Hepatic stellate cell (primary cell): ENCODE data around the gene LTBP4.
"Not testable (repeated sequence)": the region's sequence is repeated elsewhere in the genome, so short reads cannot be mapped to it uniquely, and the experiment has no call there.

Experiments used
- DNase-seq: peaks from one replicate; pipeline ENCODE4 v3.0.0; 2011; ENCODE audit warnings: low spot score

LTBP4 gene

DNA sequence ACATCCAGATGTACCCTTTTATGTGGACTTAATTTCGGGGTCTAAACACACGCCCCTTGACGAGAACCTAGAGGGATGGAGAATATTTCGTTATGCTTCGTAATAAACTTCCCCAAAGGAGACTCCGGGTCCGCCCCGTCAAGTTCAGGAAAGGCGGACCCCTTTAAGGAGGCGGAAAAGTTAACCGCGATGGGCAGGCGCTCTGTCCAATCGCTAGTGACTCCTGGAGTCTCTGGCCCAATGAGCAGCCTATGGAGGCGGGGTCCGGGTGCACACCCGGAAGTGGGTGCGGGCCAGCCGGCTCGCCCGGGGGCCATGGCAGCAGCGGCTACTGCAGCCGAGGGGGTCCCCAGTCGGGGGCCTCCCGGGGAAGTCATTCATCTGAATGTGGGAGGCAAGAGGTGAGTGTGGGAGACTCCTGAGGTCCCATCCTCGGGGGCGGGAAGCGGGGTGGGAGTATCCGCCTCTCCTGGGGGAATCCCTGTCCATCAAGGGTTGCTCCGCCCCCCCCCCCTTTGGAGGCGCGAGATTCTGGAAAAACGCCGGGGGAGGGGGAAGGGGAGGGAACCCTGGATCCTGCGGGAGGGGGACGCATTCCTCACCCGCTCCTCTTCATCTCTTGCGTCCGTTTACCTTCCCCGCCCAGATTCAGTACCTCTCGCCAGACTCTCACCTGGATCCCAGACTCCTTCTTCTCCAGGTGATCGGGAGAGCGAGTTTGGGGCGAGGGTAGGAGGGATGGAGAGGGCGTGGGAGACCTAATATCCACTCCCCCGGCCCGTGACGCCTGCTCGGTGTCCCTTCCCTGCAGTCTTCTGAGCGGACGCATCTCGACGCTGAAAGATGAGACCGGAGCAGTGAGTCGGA is 24.4 kb upstream of the LTBP4 start, which contains the start of gene SHKBP1:
Gene SHKBP1, plus strand, starts transcription at position 289 of the 867 bp plus-strand sequence. Its CDS starts 27 bp downstream, at position 316.
- DNase-seq = peak; percentile 100

DNA sequence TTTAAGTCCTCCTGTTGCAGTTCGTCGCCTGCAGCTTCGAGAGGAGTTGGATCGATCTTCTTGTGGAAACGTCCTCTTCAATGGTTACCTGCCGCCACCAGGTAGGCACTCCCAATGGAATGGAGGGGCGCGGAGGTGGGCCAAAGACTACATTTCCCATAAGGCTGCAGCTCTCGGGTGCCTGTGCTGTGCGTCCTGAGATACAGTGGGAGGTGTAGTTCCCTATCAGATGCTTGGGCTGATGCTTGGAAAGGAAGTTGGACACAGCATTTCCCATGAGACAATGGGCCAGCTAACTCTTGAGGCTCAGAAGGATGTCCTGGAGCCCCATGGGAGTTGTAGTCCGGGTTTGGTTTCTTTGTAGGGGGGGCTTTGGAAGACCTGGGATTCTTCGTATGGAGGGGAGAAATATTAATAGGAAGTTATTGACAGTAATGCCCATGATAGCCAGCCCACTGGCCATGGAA is 22.7 kb upstream of the LTBP4 start:
- no peak for DNase-seq

- DNase-seq = no peak
Observed at GRCh38 chr19:40580619-40581018, 20.6 kb upstream of the LTBP4 start.

DNA sequence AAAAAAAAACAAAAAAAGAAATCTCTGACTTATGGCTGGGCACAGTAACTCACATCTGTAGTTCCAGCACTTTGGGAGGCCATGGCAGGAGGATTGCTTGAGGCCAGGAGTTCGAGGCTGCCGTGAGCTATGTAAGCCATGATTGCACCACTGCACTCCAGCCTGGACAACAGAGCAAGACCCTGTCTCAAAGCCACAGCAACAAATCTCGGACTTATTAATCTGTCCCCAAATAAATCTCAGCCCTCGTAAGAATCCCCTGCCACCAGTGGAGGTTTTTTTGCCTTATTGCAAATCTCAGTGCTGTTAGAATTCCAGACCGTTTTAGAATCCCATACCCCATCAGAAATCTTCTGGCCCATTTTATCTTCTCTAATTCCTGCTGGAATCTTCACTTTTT is 19.6 kb upstream of the LTBP4 start:
- DNase-seq = no peak

GRCh38 chr19:40582467-40582866 is 18.7 kb upstream of the LTBP4 start:
- no peak for DNase-seq

DNA sequence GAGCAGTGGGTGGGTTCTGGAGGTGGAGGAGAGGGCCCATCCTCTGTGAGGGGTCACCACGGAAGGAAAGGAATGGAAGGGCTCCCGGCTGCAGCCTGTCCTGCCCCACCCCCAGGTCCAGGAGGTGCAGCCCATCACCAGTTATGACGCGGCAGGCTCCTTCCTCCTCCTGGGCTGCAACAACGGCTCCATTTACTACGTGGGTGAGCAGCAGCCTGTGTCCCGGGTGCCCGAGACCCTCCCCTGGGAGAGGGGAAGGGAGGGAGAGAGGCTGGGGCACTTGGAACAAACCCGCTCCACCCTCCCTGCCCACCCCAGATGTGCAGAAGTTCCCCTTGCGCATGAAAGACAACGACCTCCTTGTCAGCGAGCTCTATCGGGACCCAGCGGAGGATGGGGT is 17.9 kb upstream of the LTBP4 start:
- no peak for DNase-seq

DNA sequence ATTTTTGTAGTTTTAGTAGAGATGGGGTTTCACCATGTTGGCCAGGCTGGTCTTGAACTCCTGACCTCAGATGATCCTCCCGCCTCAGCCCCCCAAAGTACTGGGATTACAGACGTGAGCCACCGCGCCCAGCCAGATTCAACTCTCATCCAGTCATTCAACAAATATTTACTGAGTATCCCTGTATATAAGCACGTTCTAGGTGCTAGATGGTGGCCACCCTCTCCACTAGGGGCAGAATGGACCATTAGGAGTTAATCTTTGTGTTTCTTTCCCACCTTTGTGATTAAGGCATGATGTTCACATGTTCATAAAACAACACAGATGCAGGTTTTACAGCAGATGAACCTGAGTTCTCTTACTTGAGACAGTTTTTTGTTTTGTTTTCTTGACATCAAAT is 17.2 kb upstream of the LTBP4 start:
- DNase-seq = no peak

DNA sequence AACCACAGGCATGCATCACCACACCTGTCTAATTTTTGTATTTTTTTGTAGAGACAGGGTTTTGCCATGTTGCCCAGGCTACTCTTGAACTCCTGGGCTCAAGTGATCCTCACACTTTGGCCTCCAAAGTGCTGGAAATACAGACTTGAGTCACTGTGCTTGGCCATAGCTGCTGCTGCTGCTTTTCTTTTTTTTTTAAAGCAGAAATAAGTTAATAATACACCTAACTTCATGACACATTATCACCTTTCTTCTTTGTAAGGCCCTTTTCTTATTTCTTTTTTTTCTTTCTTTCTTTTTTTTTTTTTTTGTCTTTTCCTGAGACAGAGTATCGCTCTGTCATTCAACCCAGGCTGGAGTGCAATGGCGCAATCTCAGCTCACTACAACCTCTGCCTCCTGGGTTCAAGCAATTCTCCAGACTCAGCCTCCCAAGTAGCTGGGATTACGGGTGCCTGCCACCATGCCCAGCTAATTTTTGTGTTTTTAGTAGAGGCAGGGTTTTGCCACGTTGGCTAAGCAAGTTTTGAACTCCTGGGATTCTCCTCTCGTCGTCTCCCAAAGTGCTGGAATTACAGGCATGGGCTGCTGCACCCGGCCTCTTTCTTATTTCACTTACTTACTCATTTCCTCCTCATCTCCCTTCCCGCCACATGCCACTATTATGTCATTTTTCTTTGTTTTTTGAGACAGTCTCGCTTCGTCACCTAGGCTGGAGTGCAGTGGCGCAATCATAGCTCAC is 15.8 kb upstream of the LTBP4 start:
- DNase-seq = no peak

DNA sequence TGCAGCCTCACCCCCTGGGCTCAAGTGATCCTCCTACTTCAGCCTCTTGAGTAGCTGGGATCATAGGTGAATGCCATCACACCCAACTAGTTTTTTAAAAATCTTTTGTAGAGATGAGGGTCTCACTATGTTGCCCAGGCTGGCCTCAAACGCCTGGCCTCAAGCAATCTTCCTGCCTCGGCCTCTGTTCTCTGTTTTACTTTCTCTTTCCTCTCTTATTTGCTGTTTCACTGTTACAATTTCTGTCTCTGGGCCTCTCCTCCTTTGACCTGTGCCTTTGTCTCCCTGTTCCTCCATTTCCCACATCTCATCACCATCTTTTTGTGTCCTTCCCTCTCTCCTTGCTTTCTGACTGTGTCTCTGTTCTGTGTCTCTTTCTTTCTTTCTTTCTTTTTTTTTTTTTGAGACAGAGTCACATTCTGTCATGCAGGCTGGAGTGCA is 15.2 kb upstream of the LTBP4 start:
- DNase-seq = no peak

- DNase-seq = no peak
Observed at GRCh38 chr19:40586611-40587010, 14.6 kb upstream of the LTBP4 start.

GRCh38 chr19:40588110-40588854 is 12.9 kb upstream of the LTBP4 start:
- DNase-seq = no peak

GRCh38 chr19:40588926-40589569 is 12.1 kb upstream of the LTBP4 start:
- DNase-seq = no peak

DNA sequence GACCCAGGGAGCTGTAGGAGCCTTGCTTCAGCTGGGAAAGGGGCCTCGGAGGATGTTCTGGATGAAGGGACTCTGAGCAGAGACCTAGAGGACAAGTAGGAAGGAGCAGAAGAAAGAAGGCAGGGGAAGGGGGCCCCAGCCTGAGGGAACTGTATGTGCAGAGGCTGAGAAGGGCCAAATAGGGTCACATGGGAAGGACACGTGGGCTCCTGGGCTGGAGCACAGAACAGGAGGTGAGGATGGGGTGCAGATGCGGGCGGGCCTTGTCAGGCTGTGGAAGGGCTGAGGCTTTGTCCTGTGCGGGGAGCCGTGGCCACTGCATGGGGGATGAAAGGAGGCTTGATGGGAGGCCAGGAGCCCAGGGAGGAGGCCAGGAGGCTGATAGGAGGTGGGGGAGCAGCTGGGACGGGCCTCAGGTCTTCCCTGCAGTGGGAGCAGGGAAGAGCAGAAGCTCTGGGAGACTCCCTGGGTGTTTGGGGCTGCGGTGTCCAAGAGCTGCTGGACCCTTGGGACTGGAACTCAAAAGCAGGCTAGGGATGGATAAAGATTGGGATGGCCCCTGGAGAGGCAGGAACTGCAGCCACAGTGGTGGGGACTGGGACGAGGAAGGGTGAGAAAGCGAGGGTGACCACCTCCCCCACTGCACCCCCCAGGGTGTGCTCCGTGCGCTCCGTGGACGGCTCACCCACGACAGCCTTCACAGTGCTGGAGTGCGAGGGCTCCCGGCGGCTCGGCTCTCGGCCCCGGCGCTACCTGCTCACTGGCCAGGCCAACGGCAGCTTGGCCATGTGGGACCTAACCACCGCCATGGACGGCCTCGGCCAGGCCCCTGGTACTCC is 11.4 kb upstream of the LTBP4 start:
- DNase-seq = no peak

- no peak for DNase-seq
Observed at GRCh38 chr19:40590464-40591265, 10.5 kb upstream of the LTBP4 start.

DNA sequence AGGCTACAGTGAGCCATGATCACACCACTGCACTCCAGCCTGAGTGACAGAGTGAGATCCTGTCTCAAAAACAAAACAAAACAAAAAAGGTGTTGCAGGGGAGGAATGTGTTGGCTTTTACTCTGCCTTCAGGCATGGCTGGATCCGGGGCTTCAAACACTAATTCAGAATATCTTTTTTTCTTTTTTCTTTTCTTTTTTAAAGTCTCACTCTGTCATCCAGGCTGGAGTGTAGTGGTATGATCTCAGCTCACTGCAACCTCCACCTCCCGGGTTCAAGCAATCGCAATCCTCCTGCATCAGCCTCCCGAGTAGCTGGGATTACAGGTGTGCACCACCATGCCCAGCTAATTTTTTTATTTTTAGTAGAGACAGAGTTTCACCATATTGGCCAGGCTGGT is 9.4 kb upstream of the LTBP4 start:
- not testable (repeated sequence) for DNase-seq

DNA sequence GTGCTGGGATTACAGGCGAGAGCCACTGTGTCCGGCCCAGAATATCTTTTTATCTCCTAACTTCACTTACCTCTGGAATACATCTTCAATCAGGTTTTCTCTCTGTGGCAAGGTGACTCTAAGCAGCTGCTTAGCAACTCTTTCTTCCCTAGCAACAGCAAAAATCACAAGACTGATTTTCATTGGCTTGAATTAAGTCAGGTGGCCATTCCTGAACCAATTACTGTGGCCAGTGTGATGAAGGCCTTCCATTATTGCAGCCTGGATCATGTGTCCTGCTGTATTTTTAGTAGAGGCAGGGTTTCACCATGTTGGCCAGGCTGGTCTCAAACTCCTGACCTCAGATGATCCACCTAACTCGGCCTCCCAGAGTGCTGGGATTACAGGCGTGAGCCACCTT is 9.0 kb upstream of the LTBP4 start:
- peak; percentile 69 for DNase-seq

DNA sequence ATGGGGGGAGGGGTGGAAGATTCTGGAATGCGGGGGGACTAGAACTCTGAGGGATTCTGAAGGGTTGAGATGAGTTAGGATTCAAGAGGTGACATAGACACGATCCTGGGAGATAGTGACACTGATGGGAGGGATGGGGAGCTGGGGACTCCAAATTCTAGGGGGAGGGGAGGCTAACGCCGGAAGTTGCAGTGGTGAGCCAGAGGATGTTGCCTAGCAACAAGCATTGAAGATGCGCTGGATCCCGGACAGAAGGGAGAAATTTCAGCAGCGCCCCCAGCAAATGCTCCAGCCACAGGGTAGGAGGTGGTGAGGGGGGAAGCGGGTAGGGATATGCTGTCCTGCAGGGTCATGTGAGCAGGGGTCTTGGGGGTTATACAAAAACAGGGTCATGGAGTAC is 6.9 kb upstream of the LTBP4 start:
- DNase-seq = peak; percentile 74

DNA sequence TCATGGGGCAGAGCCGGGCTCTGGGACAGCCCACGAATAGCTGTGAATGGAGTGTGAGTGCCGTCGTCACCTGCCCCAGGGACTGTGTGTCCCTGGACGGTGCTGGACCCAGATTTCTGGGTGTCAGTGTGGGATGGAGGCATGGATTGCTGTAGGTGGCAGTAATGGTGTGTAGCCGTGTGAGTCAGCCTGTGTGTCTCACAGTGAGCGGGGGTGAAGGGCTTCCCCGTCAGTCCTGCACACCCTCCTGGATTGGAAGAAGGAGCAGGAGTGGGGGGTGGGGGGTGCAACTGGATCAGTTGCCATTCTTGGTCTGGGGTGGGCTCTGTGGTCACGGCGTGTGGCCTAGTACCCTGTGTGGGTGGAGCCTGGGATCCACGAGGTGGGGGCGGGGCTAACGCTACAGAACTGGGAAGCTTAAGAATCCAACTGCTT is 6.5 kb upstream of the LTBP4 start:
- peak; percentile 82 for DNase-seq

DNA sequence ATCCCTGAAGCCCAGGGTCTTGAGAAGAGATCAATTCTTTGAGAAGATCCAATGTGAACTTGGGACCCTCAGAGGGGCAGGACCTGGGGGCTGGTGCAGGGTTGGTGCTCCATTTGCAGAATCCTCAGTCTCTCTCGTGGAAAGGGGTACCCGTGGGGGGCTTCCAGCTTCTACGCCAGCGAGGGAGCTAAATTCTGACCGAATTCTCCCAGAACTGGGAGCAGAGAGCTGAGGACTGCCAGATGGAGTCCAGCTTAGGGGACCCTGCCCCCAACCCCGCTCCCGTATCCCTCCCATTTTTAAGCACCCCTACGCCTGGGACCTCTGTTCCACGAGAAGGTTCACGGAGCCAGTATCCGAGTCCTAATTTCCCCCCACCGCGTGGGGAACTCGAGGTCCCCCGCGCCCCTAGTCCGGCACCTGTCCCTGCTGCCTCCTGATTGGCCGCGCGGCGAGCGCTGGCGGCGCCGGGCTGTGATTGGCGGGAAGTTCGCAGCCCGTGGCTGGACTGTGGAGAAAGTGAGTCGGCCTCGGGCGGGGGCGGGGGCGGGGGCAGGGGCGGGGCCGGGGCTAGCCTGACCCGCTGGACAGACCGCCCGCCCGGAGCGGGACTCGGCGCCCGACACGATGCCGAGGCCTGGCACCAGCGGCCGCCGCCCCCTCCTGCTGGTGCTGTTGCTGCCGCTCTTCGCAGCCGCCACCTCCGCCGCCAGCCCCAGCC is 4.4 kb upstream of the LTBP4 start:
- DNase-seq = peak; percentile 85
